HepG2 (cell line): ENCODE measurements around the gene DNAJC19.

Experiments used
- CHCHD3 ChIP-seq: sonication (generic); formaldehyde crosslinking; IDR thresholded peaks from 2 replicates; pipeline ENCODE4 v1.8.0; 2022; ENCODE audit warnings: mild to moderate bottlenecking, missing genetic modification reagents, moderate library complexity
- GABPB1 ChIP-seq: IDR thresholded peaks from 2 replicates; pipeline ENCODE4 v1.6.1; 2016; ENCODE audit warnings: mild to moderate bottlenecking, missing genetic modification reagents, moderate library complexity, missing compliant biosample characterization
- MAX ChIP-seq: IDR thresholded peaks from 2 replicates; pipeline ENCODE4 v1.6.1; 2012; ENCODE audit warnings: inconsistent platforms
- ONECUT2 ChIP-seq: sonication (generic); formaldehyde crosslinking; IDR thresholded peaks from 2 replicates; pipeline ENCODE4 v1.4.0; 2020; ENCODE audit warnings: missing genetic modification reagents
- PBX3 ChIP-seq: sonication (generic); formaldehyde crosslinking; IDR thresholded peaks from 2 replicates; pipeline ENCODE4 v1.8.1; 2023; ENCODE audit warnings: missing genetic modification reagents, inconsistent platforms, borderline replicate concordance
- POLR2AphosphoS2 ChIP-seq: IDR thresholded peaks from 2 replicates; pipeline ENCODE4 v1.6.1; 2011; ENCODE audit warnings: low read depth, low read length, improper control_type of control experiment
- POLR2AphosphoS5 ChIP-seq: IDR thresholded peaks from 2 replicates; pipeline ENCODE4 v1.6.1; 2012; ENCODE audit warnings: low read depth, low read length
- PRPF4 ChIP-seq: fragments of 200-400 bp; formaldehyde crosslinking; IDR thresholded peaks from 2 replicates; pipeline ENCODE4 v1.6.1; 2016; ENCODE audit warnings: low read length, low read depth; ENCODE audit not compliant: poor library complexity, severe bottlenecking
- RNF2 ChIP-seq: fragments of 450-650 bp; conservative IDR thresholded peaks from 2 replicates; pipeline ENCODE4 v1.6.1; 2016; ENCODE audit warnings: low read depth
- TOPORS ChIP-seq: sonication (generic); formaldehyde crosslinking; IDR thresholded peaks from 2 replicates; pipeline ENCODE4 v1.8.0; 2023; ENCODE audit warnings: mild to moderate bottlenecking, missing genetic modification reagents
- ZBTB33 ChIP-seq: sonication (generic); formaldehyde crosslinking; IDR thresholded peaks from 2 replicates; pipeline ENCODE4 v1.4.0; 2020; ENCODE audit warnings: missing genetic modification reagents
- ZNF550 ChIP-seq: sonication (generic); formaldehyde crosslinking; IDR thresholded peaks from 2 replicates; pipeline ENCODE4 v1.4.0; 2020; ENCODE audit warnings: mild to moderate bottlenecking, missing genetic modification reagents, borderline replicate concordance
- TF ChIP-seq, protein P1 (sequence below): sonication (generic); formaldehyde crosslinking; IDR thresholded peaks from 2 replicates; pipeline ENCODE4 v1.8.1; 2022; ENCODE audit warnings: low read depth, mild to moderate bottlenecking, missing genetic modification reagents

DNA sequence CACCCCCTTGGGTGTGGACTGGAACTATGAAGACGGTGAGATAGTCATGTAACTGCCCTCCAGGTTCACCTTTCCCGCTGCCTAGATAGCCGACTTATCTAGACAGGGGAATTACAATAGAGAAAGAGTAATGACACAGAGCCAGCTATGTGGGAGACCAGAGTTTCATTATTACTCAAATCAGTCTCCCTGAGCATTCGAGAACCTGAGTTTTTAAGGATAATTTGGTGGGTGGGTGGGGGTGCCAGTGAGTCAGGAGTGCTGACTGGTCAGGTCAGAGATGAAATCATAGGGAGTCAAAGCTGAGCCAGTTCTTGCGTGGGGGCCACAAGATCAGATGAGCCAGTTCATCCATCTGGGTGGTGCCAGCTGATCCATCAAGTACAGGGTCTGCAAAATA lies 19.7 kb upstream of the DNAJC19 start:
- TF ChIP-seq GABPB1 (no peak), MAX (no peak), PRPF4 (no peak), RNF2 (no peak), ZBTB33 (CRISPR knock-in tag) (no peak), CHCHD3 (CRISPR knock-in tag) (no peak), TOPORS (CRISPR knock-in tag) (no peak), POLR2AphosphoS5 (no peak), ZNF550 (CRISPR knock-in tag) (no peak), ONECUT2 (CRISPR knock-in tag) (no peak), POLR2AphosphoS2 (no peak), PBX3 (no peak)
- TF ChIP-seq, protein P1, sequence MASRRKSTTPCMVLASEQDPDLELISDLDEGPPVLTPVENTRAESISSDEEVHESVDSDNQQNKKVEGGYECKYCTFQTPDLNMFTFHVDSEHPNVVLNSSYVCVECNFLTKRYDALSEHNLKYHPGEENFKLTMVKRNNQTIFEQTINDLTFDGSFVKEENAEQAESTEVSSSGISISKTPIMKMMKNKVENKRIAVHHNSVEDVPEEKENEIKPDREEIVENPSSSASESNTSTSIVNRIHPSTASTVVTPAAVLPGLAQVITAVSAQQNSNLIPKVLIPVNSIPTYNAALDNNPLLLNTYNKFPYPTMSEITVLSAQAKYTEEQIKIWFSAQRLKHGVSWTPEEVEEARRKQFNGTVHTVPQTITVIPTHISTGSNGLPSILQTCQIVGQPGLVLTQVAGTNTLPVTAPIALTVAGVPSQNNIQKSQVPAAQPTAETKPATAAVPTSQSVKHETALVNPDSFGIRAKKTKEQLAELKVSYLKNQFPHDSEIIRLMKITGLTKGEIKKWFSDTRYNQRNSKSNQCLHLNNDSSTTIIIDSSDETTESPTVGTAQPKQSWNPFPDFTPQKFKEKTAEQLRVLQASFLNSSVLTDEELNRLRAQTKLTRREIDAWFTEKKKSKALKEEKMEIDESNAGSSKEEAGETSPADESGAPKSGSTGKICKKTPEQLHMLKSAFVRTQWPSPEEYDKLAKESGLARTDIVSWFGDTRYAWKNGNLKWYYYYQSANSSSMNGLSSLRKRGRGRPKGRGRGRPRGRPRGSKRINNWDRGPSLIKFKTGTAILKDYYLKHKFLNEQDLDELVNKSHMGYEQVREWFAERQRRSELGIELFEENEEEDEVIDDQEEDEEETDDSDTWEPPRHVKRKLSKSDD (CRISPR knock-in tag): no peak
